ENCODE results near the gene KRTAP5-6. TPM values are rescaled to one million over a fixed set of nuclear protein-coding genes. Genes with fewer than 3 reads are reported as not detected.

The KRTAP5-6 gene
- total and polyA plus RNA-seq, 2 donors (not counting 1 experiment from before 2014, with no cell fraction given) = not detected

- Histone ChIP-seq H3K9me3 (ENCODE audit: control extremely low read depth in 1 of 3, control insufficient read depth in 2 of 3, insufficient read depth in 1 of 3, low read length in 2 of 3) (no peaks in the 10 kb centered on the region), H3K4me3 (ENCODE audit: control extremely low read depth in 1 of 5, extremely low read depth in 1 of 5, insufficient read depth in 1 of 5, low read depth in 2 of 5, low read length in 4 of 5) (no peak overlapping the region), H3K27me3 (replicated peaks in 1 of 4; ENCODE audit: control extremely low read depth in 1 of 4, control insufficient read depth in 3 of 4, insufficient read depth in 4 of 4, low read length in 3 of 4) (no peaks in the 10 kb centered on the region), H3K4me1 (ENCODE audit: control insufficient read depth in 2 of 2, insufficient read depth in 2 of 2, low read length in 2 of 2) (no peaks in the 10 kb centered on the region), H3K79me2 (ENCODE audit: control insufficient read depth, insufficient read depth, low read length) (no peaks in the 10 kb centered on the region), H3K36me3 (replicated peaks in 1 of 2; ENCODE audit: control extremely low read depth in 1 of 2, control insufficient read depth in 1 of 2, extremely low read depth in 1 of 2, insufficient read depth in 2 of 2, low read length in 1 of 2) (no peaks in the 10 kb centered on the region), H3K9ac (ENCODE audit: low read length) (no peak overlapping the region), H2AFZ (ENCODE audit: insufficient read depth, low read depth, low read length, poor library complexity, severe bottlenecking) (no peak overlapping the region), H3K27ac (ENCODE audit: low read length in 2 of 2) (no peak overlapping the region), H3K4me2 (replicated peaks; ENCODE audit: low read depth, low read length, poor library complexity, severe bottlenecking) (no peak overlapping the region), H4K20me1 (ENCODE audit: control insufficient read depth, insufficient read depth, low read length, poor library complexity, severe bottlenecking) (no peaks in the 10 kb centered on the region)
- ChIA-PET CTCF (interaction anchor here (1.3 kb wide), 1 partner anchor 26 kb away, joined by 3 read pairs; no protein-coding TSS in a partner anchor), POLR2A (no interaction called here)
- Mint-ChIP-seq H3K9me3 (ENCODE audit: insufficient read depth) (no peaks in the 10 kb centered on the region), H3K4me3 (no peak overlapping the region), H3K4me1 (no peaks in the 10 kb centered on the region), H3K27ac (no peak overlapping the region), H3K27me3 (peaks cover 20% of the 10 kb centered on the region)
- ATAC-seq (ENCODE audit: low read depth) (no peak), DNase-seq (no peak)
- intact Hi-C loops (cut with micrococcal nuclease) = no loop called here
- 96% methylated on average over 3 of the region's 8 CpGs for WGBS (ENCODE audit: insufficient coverage)
- TF ChIP-seq, protein P1, sequence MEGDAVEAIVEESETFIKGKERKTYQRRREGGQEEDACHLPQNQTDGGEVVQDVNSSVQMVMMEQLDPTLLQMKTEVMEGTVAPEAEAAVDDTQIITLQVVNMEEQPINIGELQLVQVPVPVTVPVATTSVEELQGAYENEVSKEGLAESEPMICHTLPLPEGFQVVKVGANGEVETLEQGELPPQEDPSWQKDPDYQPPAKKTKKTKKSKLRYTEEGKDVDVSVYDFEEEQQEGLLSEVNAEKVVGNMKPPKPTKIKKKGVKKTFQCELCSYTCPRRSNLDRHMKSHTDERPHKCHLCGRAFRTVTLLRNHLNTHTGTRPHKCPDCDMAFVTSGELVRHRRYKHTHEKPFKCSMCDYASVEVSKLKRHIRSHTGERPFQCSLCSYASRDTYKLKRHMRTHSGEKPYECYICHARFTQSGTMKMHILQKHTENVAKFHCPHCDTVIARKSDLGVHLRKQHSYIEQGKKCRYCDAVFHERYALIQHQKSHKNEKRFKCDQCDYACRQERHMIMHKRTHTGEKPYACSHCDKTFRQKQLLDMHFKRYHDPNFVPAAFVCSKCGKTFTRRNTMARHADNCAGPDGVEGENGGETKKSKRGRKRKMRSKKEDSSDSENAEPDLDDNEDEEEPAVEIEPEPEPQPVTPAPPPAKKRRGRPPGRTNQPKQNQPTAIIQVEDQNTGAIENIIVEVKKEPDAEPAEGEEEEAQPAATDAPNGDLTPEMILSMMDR (IDR thresholded peaks at IDR 0.05) = no peak
- TF ChIP-seq EZH2 (IDR thresholded peaks at IDR 0.05; ENCODE audit: borderline replicate concordance, insufficient read depth, low read depth, low read length, poor library complexity, severe bottlenecking) = no peak
These were observed 22.8 kb downstream of the KRTAP5-6 start for GRCh38 chr11:1719781-1720180.

GRCh38 chr11:1727096-1727690, 30.2 kb downstream of the KRTAP5-6 start:
- POLR2A ChIA-PET = no interaction called here
- ATAC-seq (ENCODE audit: low read depth) (no peak), DNase-seq (no peak)
- H3K4me1 ChIP-seq (ENCODE audit: control insufficient read depth in 2 of 2, insufficient read depth in 2 of 2, low read length in 2 of 2) = peaks cover 22 to 27% of the 10 kb centered on the region in 2 donors
- no peaks in the 10 kb centered on the region for H3K9me3 Mint-ChIP-seq (ENCODE audit: insufficient read depth)
- TF ChIP-seq EZH2 (IDR thresholded peaks at IDR 0.05; ENCODE audit: borderline replicate concordance, insufficient read depth, low read depth, low read length, poor library complexity, severe bottlenecking) = no peak
- TF ChIP-seq, protein P1 (IDR thresholded peaks at IDR 0.05) = no peak
- no peak overlapping the region for H3K4me2 ChIP-seq (replicated peaks; ENCODE audit: low read depth, low read length, poor library complexity, severe bottlenecking)
- H3K4me3 ChIP-seq (ENCODE audit: control extremely low read depth in 1 of 5, extremely low read depth in 1 of 5, insufficient read depth in 1 of 5, low read depth in 2 of 5, low read length in 4 of 5) = no peak overlapping the region
- H3K27ac ChIP-seq (ENCODE audit: low read length in 2 of 2) = no peak overlapping the region
- H3K36me3 ChIP-seq (replicated peaks in 1 of 2; ENCODE audit: control extremely low read depth in 1 of 2, control insufficient read depth in 1 of 2, extremely low read depth in 1 of 2, insufficient read depth in 2 of 2, low read length in 1 of 2) = no peaks in the 10 kb centered on the region
- no peak overlapping the region for H3K27ac Mint-ChIP-seq
- H3K4me3 Mint-ChIP-seq = no peak overlapping the region
- intact Hi-C loops (cut with micrococcal nuclease) = no loop called here
- H3K9ac ChIP-seq (ENCODE audit: low read length) = no peak overlapping the region
- H3K27me3 Mint-ChIP-seq = peaks cover 35% of the 10 kb centered on the region
- H2AFZ ChIP-seq (ENCODE audit: insufficient read depth, low read depth, low read length, poor library complexity, severe bottlenecking) = no peak overlapping the region
- CTCF ChIA-PET = interaction anchor here (1.0 to 1.1 kb wide), 2 partner anchors 10 to 33 kb away, joined by 3 read pairs; no protein-coding TSS in a partner anchor
- H3K27me3 ChIP-seq (replicated peaks in 1 of 4; ENCODE audit: control extremely low read depth in 1 of 4, control insufficient read depth in 3 of 4, insufficient read depth in 4 of 4, low read length in 3 of 4) = peaks cover 0 to 6% (median 2%) of the 10 kb centered on the region in 4 experiments
- H3K9me3 ChIP-seq (ENCODE audit: control extremely low read depth in 1 of 3, control insufficient read depth in 2 of 3, insufficient read depth in 1 of 3, low read length in 2 of 3) = no peaks in the 10 kb centered on the region
- WGBS (ENCODE audit: insufficient coverage) = 91% methylated on average over 11 of the region's 11 CpGs
- H4K20me1 ChIP-seq (ENCODE audit: control insufficient read depth, insufficient read depth, low read length, poor library complexity, severe bottlenecking) = no peaks in the 10 kb centered on the region
- peaks cover 26% of the 10 kb centered on the region for H3K4me1 Mint-ChIP-seq
- H3K79me2 ChIP-seq (ENCODE audit: control insufficient read depth, insufficient read depth, low read length) = no peaks in the 10 kb centered on the region

All from B cell (primary cell).